NOMO-1 treated with DMSO at 0.1 percent for 48 hours (cell line): ENCODE measurements around the gene RBM3.

Experiments used
- DNase-seq: peaks from one replicate; lab custom pipeline; 2025; ENCODE audit not compliant: unreplicated experiment; lab: John Stamatoyannopoulos, UW

The RBM3 gene

GRCh38 chrX:48617542-48618340 lies 43.5 kb downstream of the RBM3 start:
- no peak for DNase-seq

GRCh38 chrX:48626401-48627298 lies 52.4 kb downstream of the RBM3 start:
- no peak for DNase-seq
